Measurements from ENCODE around the gene CLDN16. TPM values are rescaled to one million over a fixed set of nuclear protein-coding genes. Genes with fewer than 3 reads are reported as not detected.

CLDN16 gene
- total and polyA plus RNA-seq, 3 donors from 2014 or later, result 0.19 to 0.55 (median 0.36) TPM

GRCh38 chr3:190444576-190445145 lies 56.7 kb downstream of the CLDN16 start:
- Histone ChIP-seq H3K36me3 (ENCODE audit: low read depth, missing control alignments) (no peaks in the 10 kb centered on the region), H3K27me3 (no peaks in the 10 kb centered on the region), H3K4me3 (no peak overlapping the region), H3K27ac (no peak overlapping the region), H3K4me1 (no peaks in the 10 kb centered on the region), H3K9me3 (no peaks in the 10 kb centered on the region)
- TF ChIP-seq CTCF (IDR thresholded peaks at IDR 0.05), result no peak
- no peak for TF ChIP-seq POLR2A (IDR thresholded peaks at IDR 0.05)
- WGBS, 2 donors, result 93 to 94% methylated on average over 3 of the region's 3 CpGs
- DNase-seq, result no peak
- intact Hi-C loops (cut with DNase I; ENCODE audit: low total_unique reads), result no loop called here

GRCh38 chr3:190446573-190447279 lies 58.8 kb downstream of the CLDN16 start:
- intact Hi-C loops (cut with DNase I; ENCODE audit: low total_unique reads), result no loop called here
- no peaks in the 10 kb centered on the region for H3K36me3 ChIP-seq (ENCODE audit: low read depth, missing control alignments)
- no peak overlapping the region for H3K27ac ChIP-seq
- H3K4me1 ChIP-seq, result no peaks in the 10 kb centered on the region
- TF ChIP-seq CTCF (IDR thresholded peaks at IDR 0.05) (no peak), POLR2A (IDR thresholded peaks at IDR 0.05) (no peak)
- DNase-seq, result no peak
- WGBS, 2 donors, result 76 to 77% methylated on average over 6 of the region's 6 CpGs
- H3K27me3 ChIP-seq, result no peaks in the 10 kb centered on the region
- no peak overlapping the region for H3K4me3 ChIP-seq
- no peaks in the 10 kb centered on the region for H3K9me3 ChIP-seq

- Histone ChIP-seq H3K27me3 (no peaks in the 10 kb centered on the region), H3K9me3 (no peaks in the 10 kb centered on the region), H3K36me3 (ENCODE audit: low read depth, missing control alignments) (no peaks in the 10 kb centered on the region), H3K4me1 (no peaks in the 10 kb centered on the region), H3K27ac (no peak overlapping the region), H3K4me3 (no peak overlapping the region)
- no peak for DNase-seq
- 51 to 65% methylated on average over 2 of the region's 2 CpGs for WGBS, 2 donors
- TF ChIP-seq CTCF (IDR thresholded peaks at IDR 0.05) (no peak), POLR2A (IDR thresholded peaks at IDR 0.05) (no peak)
- intact Hi-C loops (cut with DNase I; ENCODE audit: low total_unique reads), result no loop called here
These were observed 60.3 kb downstream of the CLDN16 start for GRCh38 chr3:190448256-190448655.

GRCh38 chr3:190449801-190450200 lies 61.8 kb downstream of the CLDN16 start, which contains the start of gene TMEM207:
Gene TMEM207 (minus strand): TSS chr3:190449901. CDS start chr3:190449809, 92 bp downstream.
- Histone ChIP-seq H3K4me3 (no peak within 1 kb of the TSS), H3K27me3 (no peaks in the 10 kb centered on the region), H3K36me3 (ENCODE audit: low read depth, missing control alignments) (no peaks in the 10 kb centered on the region), H3K4me1 (no peaks in the 10 kb centered on the region), H3K9me3 (no peaks in the 10 kb centered on the region), H3K27ac (no peak within 1 kb of the TSS)
- TF ChIP-seq POLR2A (IDR thresholded peaks at IDR 0.05) (no peak), CTCF (IDR thresholded peaks at IDR 0.05) (no peak)
- WGBS, 2 donors, result 88 to 94% methylated on average over 1 of the region's 1 CpG
- intact Hi-C loops (cut with DNase I; ENCODE audit: low total_unique reads), result no loop called here
- DNase-seq, result no peak

Measured in testis (tissue), 3 donors.